ENCODE data around the gene DBNL. TPM values are rescaled to one million over a fixed set of nuclear protein-coding genes. Genes with fewer than 3 reads are reported as not detected.
A peak's percentile ranks its signal among the peaks of the same experiment; 100 is the strongest.

DBNL gene
- total and polyA plus RNA-seq, 2 of the 13 experiments (the other 11 are each of a cell fraction or from before 2014, with no cell fraction given), result 20.8 to 35.1 TPM

GRCh38 chr7:44044315-44045225 is at the start of gene DBNL (continued):
- TF ChIP-seq ELK4 (CRISPR knock-in tag; IDR thresholded peaks at IDR 0.05; ENCODE audit: borderline replicate concordance) (peak; percentile 92; the same call in 1 of the 2 replicates), MXD4 (CRISPR knock-in tag; IDR thresholded peaks at IDR 0.05) (peak; percentile 64; the same call in 1 of the 2 replicates), CREB1 (IDR thresholded peaks at IDR 0.05) (no peak), CREB1 (CRISPR knock-in tag; IDR thresholded peaks at IDR 0.05) (no peak), ZXDC (CRISPR knock-in tag; IDR thresholded peaks at IDR 0.05) (peak; percentile 74; the same call in 1 of the 2 replicates), SOX6 (IDR thresholded peaks at IDR 0.05) (no peak), SOX6 (CRISPR knock-in tag; IDR thresholded peaks at IDR 0.05) (peak; percentile 60), ZNF234 (CRISPR knock-in tag; conservative IDR thresholded peaks at IDR 0.05) (no peak; the same call in 1 of the 2 replicates), ZSCAN20 (CRISPR knock-in tag; IDR thresholded peaks at IDR 0.05; ENCODE audit: borderline replicate concordance) (peak; percentile 41; the same call in 1 of the 2 replicates), XRCC5 (optimal IDR thresholded peaks at IDR 0.05; ENCODE audit: low read length) (peak; percentile 87), ZFP82 (CRISPR knock-in tag; IDR thresholded peaks at IDR 0.05; ENCODE audit: borderline replicate concordance) (0 out of 2 replicates have a peak, but pooled peaks have one; percentile 68), ZNF142 (CRISPR knock-in tag; IDR thresholded peaks at IDR 0.05) (peak; percentile 70; the same call in 1 of the 2 replicates), NR2F6 (IDR thresholded peaks at IDR 0.05) (no peak), NR2F6 (CRISPR knock-in tag; IDR thresholded peaks at IDR 0.05) (0 out of 2 replicates have a peak, but pooled peaks have one; percentile 32), ZBTB7B (CRISPR knock-in tag; IDR thresholded peaks at IDR 0.05) (no peak), JARID2 (CRISPR knock-in tag; IDR thresholded peaks at IDR 0.05; ENCODE audit: insufficient replicate concordance) (no peak), ZNF33A (CRISPR knock-in tag; IDR thresholded peaks at IDR 0.05; ENCODE audit: borderline replicate concordance) (no peak), ZFX (CRISPR knock-in tag; IDR thresholded peaks at IDR 0.05; ENCODE audit: low read depth) (peak; percentile 95)
